ENCODE measurements around the gene KHK. TPM values are rescaled to one million over a fixed set of nuclear protein-coding genes. Genes with fewer than 3 reads are reported as not detected.

Gene KHK
- total and polyA plus RNA-seq, 2 of the 8 experiments (the other 6 are each of a cell fraction or from before 2014, with no cell fraction given), result 11.0 to 17.7 TPM

DNA sequence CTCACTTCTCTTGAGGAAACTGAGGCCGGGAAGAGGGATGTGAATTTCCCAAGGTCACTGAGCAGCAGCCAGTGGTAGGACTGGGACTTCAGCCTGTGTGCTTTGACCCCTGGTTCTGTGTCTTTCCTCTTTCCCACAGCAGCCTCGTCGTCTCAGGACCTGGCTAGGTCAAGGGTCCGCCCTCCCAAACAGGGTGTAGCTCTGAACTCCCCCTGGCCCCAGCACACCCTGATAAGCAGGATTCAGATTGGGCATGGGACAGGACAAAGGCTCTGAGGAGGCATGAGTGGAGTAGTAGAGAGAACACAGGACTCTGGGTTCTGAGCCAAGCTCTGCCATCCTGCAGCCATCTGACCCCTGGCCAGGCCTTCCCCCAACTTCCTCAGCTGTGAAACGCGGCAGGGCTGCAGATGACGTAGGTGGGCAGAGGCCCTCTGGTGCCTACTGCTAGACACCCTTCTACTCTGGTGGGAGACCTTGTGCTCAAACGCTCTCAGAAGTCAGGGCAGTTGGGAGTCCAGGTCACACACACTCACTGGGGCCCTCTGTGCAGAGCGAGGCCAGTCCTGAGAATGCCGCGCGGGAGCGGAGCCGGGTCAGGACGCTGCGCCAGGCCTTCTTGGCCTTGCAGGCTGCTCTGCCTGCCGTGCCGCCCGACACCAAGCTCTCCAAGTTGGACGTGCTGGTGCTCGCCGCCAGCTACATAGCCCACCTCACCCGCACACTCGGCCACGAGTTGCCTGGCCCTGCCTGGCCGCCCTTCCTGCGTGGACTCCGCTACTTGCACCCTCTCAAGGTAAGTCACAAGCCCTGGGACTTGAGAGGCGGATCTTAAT is 63.2 kb downstream of the KHK start:
- H3K4ac ChIP-seq (replicated peaks; ENCODE audit: insufficient read length, low read depth, low read length), result no peak overlapping the region
- H3K4me1 ChIP-seq (replicated peaks in 1 of 4; ENCODE audit: control insufficient read depth in 3 of 4, insufficient read depth in 4 of 4, low read length in 3 of 4), result no peaks in the 10 kb centered on the region; a peak in 1 of 7 replicates
- H4K5ac ChIP-seq (ENCODE audit: insufficient read length, low read depth, low read length), result no peak overlapping the region
- H2BK15ac ChIP-seq (ENCODE audit: low read length), result no peak overlapping the region
- no peak overlapping the region for H3K4me3 ChIP-seq (ENCODE audit: extremely low read depth in 1 of 4, insufficient read depth in 2 of 4, low read depth in 3 of 4, low read length in 4 of 4)
- no peaks in the 10 kb centered on the region for H3K79me1 ChIP-seq (ENCODE audit: low read depth, low read length)
- WGBS, 2 experiments (ENCODE audit: extremely low coverage in 1 of 2, insufficient coverage in 1 of 2, insufficient read length in 1 of 2, insufficient replicate concordance in 2 of 2, low coverage in 1 of 2, low lambda C conversion rate in 2 of 2, missing lambda C conversion rate in 1 of 2), result 87% methylated on average over 21 of the region's 29 CpGs; no CpG with 5 or more reads in 1 of the 2 experiments
- no peaks in the 10 kb centered on the region for H3K36me3 ChIP-seq (ENCODE audit: control insufficient read depth in 2 of 4, insufficient read depth in 4 of 4, low read length in 3 of 4)
- no peaks in the 10 kb centered on the region for H3K9me3 ChIP-seq (ENCODE audit: insufficient read depth in 2 of 2, low read depth in 1 of 2, low read length in 1 of 2)
- no peak overlapping the region for H3K4me2 ChIP-seq (ENCODE audit: insufficient read depth in 1 of 2, low read depth in 2 of 2, low read length in 2 of 2)
- POLR2A ChIA-PET (ENCODE audit: partially characterized antibody), result interaction anchor here (0.9 to 1.7 kb wide), 5 partner anchors 11 to 99 kb away, joined by 3 to 5 read pairs (median 4); partner anchors contain the start of gene PRR30
- H3K14ac ChIP-seq (ENCODE audit: insufficient read length), result no peak overlapping the region
- H3K23me2 ChIP-seq (ENCODE audit: low read depth, low read length), result no peaks in the 10 kb centered on the region
- TF ChIP-seq POLR2AphosphoS5 (IDR thresholded peaks at IDR 0.05; ENCODE audit: low read depth, low read length) (no peak), TEAD4 (IDR thresholded peaks at IDR 0.05; ENCODE audit: low read depth, low read length) (no peak), MAFK (IDR thresholded peaks at IDR 0.05; ENCODE audit: low read depth, low read length) (no peak), CBX8 (IDR thresholded peaks at IDR 0.05; ENCODE audit: borderline replicate concordance, low read depth, low read length) (no peak), TCF12 (IDR thresholded peaks at IDR 0.05; ENCODE audit: low read depth, low read length) (no peak)
- peak overlapping the region; percentile 16; the same call in 1 of the 2 replicates for H4K8ac ChIP-seq (ENCODE audit: extremely low read depth, insufficient read depth, low read length)
- no peak overlapping the region for H2BK20ac ChIP-seq (ENCODE audit: low read length)
- H2AK5ac ChIP-seq (ENCODE audit: low read depth, low read length), result no peak overlapping the region
- H2AFZ ChIP-seq (ENCODE audit: low read length), result no peak overlapping the region
- H4K91ac ChIP-seq (replicated peaks; ENCODE audit: insufficient read length, low read length), result no peak overlapping the region
- H3K23ac ChIP-seq (ENCODE audit: insufficient read length), result no peak overlapping the region
- H3K27me3 ChIP-seq (replicated peaks in 1 of 4; ENCODE audit: control insufficient read depth in 3 of 4, extremely low read depth in 1 of 4, insufficient read depth in 3 of 4, low read length in 3 of 4), result no peaks in the 10 kb centered on the region
- no peak overlapping the region for H3K27ac ChIP-seq (ENCODE audit: low read depth, low read length)
- no peak for DNase-seq (ENCODE audit: low read depth in 1 of 2, low spot score in 2 of 2)
- no peak overlapping the region for H3K56ac ChIP-seq (replicated peaks; ENCODE audit: insufficient read length, low read depth, low read length)
- H2BK12ac ChIP-seq (ENCODE audit: low read depth, low read length), result peak overlapping the region; percentile 27; the same call in 1 of the 2 replicates
- no peak overlapping the region for H2BK120ac ChIP-seq (replicated peaks; ENCODE audit: low read depth, low read length)
- no peak overlapping the region for H3K9ac ChIP-seq (replicated peaks in 1 of 4; ENCODE audit: extremely low read depth in 1 of 4, low read depth in 3 of 4, low read length in 3 of 4)
- H2BK5ac ChIP-seq (ENCODE audit: low read depth, low read length), result no peak overlapping the region
- no peak overlapping the region; the same call in 1 of the 2 replicates for H3K18ac ChIP-seq (ENCODE audit: extremely low read depth, low read length)
- FAIRE-seq, result no peak
- no peaks in the 10 kb centered on the region for H3K79me2 ChIP-seq (ENCODE audit: control insufficient read depth in 1 of 2, insufficient read depth in 2 of 2, low read length in 2 of 2)
- H4K20me1 ChIP-seq (replicated peaks in 1 of 2; ENCODE audit: control insufficient read depth in 1 of 2, insufficient read depth in 2 of 2, low read length in 2 of 2), result no peaks in the 10 kb centered on the region
- CTCF ChIA-PET (ENCODE audit: partially characterized antibody), result interaction anchor here (0.6 to 5.6 kb wide), 9 partner anchors 9 to 130 kb away, joined by 3 to 27 read pairs (median 4); no protein-coding TSS in a partner anchor
